Nucleus accumbens (tissue), 56 donors: ENCODE measurements around the gene PLRG1.

ENCODE experiments used
- DNase-seq, 56 donors: peaks; one replicate each; lab custom pipeline; 2025; lab: John Stamatoyannopoulos, UW

Gene PLRG1

DNA sequence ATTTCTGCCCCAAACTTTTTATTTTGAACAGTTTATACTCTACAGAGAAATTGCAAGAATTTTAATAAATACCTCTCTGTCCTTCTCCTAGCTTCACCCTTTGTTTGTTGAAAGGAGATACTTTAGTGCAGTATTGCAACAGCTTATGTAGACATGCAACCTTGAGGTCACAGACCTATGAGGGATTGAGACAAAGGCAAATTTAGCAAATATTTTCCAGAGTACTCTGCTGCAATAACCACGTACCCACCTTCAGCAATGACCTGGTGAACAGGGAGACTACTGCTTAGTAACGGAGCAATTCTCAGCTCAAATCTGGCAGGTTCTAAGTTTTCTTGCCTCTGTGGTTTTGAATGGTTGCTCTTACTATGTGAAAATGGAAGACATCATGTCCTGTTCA lies 27.1 kb upstream of the PLRG1 start:
- DNase-seq = no peak

DNA sequence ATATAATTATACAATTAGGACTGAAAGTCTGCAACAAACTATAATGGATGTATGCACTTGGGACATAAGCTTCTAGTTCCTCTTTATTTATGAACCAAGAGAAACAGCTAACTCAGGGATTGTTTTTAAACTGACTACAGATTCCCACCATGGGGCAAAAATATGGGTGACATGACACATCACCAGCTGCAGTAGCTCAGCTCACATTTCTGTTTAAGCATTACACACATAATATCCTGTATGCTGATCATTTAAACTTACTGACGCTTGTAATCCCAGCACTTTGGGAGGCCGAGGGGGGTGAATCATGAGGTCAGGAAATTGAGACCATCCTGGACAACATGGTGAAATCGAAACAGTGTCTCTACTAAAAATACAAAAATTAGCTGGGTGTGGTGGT lies 24.1 kb upstream of the PLRG1 start:
- no peak for DNase-seq

DNA sequence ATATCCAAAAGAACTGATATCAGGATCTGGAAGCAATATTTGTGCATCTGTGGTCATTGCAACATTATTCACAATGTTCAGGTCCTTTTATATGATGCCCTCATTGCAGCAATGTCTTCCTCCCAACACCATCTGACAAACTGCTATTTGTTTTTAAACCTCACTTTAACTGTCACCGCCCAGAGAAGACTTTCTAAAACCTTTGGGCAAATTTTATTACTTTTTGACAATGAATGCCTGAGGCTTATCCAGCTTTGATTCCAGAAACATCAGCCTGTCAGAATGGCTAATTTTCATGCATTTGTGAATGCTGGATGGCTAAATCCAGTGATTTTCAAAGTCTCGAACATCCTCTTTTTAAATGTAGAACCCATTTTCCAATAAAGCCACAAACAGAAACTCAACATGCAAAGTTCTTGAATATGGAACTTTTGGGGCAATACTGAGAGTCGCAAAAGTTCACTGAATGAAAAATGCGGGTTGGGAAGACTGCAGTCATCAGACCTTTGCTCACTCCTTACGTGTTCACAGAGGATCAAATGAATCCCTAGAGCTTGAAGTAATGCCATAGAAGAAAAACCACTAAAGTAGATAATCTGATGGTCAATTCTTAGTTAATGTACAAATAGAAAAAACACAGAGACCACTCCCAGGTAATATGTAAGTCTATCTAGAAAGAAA lies 23.1 kb upstream of the PLRG1 start:
- no peak for DNase-seq

DNA sequence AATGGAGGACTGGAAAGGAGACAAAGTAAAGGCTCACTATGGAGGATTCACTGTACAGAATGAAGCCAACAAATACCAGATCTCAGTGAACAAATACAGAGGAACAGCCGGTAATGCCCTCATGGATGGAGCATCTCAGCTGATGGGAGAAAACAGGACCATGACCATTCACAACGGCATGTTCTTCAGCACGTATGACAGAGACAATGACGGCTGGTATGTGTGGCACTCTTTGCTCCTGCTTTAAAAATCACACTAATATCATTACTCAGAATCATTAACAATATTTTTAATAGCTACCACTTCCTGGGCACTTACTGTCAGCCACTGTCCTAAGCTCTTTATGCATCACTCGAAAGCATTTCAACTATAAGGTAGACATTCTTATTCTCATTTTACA lies 19.4 kb upstream of the PLRG1 start:
- no peak for DNase-seq

DNA sequence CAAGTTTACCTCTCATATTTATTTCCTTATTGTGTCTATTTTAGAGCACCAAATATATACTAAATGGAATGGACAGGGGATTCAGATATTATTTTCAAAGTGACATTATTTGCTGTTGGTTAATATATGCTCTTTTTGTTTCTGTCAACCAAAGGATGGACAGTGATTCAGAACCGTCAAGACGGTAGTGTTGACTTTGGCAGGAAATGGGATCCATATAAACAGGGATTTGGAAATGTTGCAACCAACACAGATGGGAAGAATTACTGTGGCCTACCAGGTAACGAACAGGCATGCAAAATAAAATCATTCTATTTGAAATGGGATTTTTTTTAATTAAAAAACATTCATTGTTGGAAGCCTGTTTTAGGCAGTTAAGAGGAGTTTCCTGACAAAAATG lies 18.8 kb upstream of the PLRG1 start:
- DNase-seq = no peak

DNA sequence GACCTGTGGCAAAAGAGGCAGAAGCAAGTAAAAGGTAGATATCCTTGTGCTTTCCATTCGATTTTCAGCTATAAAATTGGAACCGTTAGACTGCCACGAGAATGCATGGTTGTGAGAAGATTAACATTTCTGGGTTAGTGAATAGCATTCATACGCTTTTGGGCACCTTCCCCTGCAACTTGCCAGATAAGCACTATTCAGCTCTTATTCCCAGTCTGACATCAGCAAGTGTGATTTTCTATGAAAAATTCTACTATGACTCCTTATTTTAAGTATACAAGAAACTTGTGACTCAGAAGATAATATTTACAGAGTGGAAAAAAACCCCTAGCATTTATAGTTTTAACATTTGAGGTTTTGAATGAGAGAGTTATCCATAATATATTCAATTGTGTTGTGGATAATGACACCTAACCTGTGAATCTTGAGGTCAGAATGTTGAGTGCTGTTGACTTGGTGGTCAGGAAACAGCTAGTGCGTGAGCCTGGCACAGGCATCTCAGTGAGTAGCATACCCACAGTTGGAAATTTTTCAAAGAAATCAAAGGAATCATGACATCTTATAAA lies 16.5 kb upstream of the PLRG1 start:
- no peak for DNase-seq

DNA sequence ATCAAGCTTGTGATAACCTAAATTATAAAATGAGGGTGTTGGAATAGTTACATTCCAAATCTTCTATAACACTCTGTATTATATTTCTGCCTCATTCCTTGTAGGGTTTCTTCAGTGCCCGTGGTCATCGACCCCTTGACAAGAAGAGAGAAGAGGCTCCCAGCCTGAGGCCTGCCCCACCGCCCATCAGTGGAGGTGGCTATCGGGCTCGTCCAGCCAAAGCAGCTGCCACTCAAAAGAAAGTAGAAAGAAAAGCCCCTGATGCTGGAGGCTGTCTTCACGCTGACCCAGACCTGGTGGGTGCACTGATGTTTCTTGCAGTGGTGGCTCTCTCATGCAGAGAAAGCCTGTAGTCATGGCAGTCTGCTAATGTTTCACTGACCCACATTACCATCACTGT lies 15.5 kb upstream of the PLRG1 start:
- no peak for DNase-seq

DNA sequence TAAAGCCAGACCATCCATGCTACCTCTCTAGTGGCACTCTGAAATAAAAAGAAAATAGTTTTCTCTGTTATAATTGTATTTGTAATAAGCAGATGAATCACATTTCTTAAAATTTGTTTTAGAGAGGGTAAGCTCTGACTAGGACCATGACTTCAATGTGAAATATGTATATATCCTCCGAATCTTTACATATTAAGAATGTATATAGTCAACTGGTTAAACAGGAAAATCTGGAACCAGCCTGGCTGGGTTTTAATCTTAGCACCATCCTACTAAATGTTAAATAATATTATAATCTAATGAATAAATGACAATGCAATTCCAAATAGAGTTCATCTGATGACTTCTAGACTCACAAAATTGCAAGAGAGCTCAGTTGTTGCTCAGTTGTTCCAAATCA lies 14.1 kb upstream of the PLRG1 start:
- no peak for DNase-seq

DNA sequence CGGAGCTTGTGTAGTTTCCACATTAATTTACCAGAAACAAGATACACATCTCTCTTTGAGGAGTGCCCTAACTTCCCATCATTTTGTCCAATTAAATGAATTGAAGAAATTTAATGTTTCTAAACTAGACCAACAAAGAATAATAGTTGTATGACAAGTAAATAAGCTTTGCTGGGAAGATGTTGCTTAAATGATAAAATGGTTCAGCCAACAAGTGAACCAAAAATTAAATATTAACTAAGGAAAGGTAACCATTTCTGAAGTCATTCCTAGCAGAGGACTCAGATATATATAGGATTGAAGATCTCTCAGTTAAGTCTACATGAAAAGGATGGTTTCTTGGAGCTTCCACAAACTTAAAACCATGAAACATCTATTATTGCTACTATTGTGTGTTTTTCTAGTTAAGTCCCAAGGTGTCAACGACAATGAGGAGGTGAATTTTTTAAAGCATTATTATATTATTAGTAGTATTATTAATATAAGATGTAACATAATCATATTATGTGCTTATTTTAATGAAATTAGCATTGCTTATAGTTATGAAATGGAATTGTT lies 12.6 kb upstream of the PLRG1 start, which contains the start of gene FGB:
TSS of gene FGB (plus strand) at position 315 of the 558 bp plus-strand sequence. CDS start at position 323, 8 bp downstream.
- DNase-seq = no peak

DNA sequence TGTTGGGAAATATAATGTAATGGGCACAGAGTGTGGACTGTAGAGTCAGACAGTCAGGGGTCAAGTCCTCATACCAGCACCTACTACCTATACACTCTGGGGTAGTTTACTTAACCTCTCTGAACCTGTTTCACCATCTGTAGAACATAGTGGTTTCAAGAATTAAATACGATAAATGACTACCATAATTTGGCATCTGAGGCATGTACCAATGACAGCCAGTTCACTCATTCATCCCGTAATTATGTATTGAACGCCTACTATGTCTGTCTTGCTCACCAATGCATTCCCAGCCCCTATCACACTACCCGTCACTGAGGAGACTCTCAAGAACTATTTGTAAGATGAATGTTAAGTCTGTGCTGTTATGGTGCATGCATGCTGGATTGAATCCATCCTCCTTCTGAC lies 10.6 kb upstream of the PLRG1 start:
- no peak for DNase-seq

DNA sequence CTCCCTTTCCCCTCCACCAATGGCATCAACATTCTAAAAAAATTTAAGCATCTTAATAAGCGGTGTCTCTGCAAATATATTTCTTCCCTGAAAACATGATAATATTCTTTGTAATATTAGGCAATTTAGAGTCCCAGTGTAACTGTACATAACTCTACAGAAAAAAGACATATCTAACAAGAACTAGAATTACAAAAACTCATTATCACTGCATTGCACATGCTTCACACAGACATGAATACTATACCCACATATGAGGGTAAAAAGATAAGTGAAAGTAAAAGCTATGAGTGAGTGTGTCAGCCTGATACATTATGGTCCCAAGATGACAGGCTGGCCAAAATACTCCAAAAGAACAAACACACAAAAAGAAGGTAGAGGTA lies 10.2 kb upstream of the PLRG1 start:
- DNase-seq = no peak

DNA sequence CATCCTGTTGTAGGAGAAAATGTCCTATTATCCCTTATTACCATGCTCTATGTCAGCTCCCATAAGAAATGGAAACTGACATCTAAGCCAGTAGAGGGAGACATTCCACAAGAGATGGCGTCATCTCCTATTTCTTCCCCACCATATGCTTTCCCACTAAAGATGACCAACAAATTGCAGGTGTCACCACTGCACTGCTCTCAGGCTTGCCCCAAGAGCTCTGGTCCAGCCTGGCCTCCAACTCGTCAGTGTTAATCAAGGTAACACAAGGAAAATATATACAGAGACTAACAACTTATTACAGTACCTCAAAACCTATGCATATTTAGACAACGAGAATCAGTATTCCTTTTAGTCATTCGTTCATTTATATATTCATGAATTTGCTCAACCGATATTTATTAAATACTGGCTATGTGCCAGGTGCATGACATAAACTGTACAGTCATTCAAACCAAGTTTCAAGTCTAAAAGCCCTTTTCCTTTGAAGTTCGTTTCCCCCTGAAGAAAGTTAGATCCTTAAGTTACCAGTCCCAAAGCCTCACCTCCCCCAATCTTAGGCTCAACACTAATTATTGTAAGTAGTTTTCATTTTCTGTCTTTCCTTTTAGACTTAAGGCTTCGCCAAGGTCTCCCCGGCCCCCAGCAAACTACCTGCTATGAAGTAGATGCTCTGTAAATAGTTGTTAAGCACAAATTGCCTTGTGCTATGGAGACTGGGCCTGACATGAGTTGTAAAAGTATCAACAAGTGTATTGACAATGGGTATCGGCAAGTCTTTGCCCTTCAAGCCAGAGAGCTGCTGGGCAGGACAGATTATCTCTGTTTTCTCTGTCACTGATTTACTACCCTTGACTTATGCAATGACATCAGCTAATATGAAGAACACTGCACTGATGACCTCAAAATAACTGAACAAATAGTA lies 9.6 kb upstream of the PLRG1 start:
- DNase-seq = peak in 3 of 56 donors; percentile 1 to 5 (median 2)

DNA sequence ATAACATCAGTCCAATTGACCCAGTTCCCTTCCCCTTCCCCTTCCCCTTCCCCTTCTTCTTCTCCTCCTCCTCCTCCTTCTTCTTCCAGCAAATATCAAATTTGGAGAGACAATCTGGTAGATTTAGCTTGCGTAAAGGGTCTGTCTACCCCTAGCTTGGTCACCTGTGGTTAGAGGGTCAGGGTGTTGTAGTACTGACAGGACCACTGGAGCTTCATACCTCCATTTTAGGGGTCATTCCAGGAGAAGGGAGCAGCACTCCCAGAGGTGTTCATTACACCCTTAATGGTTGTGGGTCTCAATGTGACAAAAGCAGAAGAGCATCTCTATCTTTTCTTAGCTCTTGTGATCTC lies 8.9 kb upstream of the PLRG1 start:
- no peak for DNase-seq

DNA sequence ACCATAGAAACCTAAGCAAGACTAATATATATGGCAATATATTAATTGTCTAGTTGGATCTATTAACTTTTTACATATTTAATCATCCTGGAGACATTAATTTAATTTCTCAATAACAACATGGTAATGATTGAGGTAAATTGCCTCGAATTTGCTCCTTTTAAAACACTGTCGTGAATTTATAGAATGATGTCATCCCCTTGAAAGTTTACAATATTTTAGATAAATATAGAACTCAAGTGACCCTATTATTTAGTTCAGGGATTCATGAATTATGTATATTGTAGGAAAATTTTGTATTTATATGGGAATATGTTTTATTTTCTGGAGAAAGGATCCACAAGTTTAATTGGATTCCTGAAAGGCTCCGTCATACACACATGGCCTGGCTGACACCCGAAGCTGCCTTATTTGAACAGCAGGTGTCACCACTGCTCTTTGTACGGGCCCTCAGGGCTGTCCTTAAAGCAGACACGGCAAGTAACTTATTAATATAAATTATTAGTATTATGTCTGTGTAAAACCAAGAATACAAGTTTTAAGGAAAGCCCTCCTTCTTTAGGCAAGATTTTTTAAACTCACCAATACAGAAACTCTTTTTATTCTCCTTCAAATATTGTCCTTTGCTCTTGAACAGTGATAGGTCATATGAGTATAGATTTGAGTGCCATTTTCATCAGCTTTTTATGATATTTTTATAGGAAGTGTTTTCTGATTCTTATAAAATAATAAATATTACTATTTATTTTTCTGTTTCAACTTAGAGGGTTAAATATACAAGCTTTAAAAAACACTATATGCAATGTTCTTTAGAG lies 1.9 kb upstream of the PLRG1 start:
- peak in 54 of 56 donors; percentile 1 to 84 (median 53) for DNase-seq

DNA sequence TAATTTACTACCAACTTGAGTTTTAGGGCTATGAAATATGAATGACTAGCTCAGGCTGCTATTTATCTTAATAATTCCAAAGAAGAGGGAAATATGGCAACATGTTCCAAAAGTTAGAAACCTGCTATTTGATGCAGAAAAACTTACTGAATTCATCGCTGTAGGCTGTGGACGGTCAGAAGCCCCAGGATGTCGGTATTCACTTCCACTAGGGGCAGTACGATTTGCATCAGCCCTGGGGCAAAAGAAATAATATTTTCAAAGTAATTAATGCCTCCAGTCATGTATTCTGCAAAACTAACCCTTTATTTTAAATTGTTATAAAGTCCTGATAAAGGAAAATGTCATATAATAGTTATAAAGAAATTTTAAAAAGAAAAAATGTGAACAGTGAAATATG lies 4.5 kb downstream of the PLRG1 start:
- DNase-seq = no peak

DNA sequence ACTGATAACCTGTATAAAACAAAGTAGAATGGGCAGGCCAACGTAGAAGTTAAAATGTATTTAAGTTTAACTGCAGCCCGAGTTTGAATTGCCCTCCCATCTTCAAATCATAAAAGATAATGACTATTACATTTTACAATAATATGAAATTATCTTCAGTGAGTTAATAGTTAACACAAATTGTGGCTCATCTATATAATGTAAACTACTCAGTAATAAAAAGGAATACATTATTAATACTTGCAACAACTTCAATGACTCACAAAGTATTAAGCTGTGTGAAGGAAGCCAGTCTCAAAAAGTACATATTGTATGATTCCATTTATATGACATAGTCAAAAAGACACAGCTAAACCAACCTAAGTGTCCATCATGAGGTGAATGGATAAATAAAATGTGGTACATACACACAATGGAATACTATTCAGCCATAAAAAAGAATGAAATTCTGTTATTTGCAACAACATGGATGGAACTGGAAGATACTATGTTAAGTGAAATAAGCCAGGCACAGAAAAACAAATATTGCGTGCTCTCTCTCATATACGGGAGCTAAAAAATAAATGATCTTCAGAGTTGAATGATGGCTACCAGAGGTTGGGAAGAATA lies 7.8 kb downstream of the PLRG1 start:
- DNase-seq = no peak

DNA sequence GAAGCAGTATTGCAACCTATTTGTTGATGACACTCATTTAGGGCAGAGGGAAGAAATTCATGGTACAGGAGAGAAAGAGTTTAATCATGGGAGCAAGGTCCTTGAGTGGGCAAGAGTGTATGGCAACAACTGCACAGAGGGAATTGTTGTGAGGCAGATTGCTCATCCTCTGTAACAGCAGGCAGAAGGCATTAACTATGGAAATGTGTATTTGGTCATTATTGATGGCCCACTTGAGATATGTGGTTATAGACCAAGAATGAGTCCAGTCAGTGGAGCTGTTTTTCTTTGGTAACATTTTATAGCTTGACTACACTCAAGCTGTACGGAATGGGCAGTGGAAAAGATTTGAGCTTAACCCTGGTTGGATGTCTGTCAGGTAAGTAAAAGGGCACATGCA lies 15.9 kb downstream of the PLRG1 start:
- no peak for DNase-seq

DNA sequence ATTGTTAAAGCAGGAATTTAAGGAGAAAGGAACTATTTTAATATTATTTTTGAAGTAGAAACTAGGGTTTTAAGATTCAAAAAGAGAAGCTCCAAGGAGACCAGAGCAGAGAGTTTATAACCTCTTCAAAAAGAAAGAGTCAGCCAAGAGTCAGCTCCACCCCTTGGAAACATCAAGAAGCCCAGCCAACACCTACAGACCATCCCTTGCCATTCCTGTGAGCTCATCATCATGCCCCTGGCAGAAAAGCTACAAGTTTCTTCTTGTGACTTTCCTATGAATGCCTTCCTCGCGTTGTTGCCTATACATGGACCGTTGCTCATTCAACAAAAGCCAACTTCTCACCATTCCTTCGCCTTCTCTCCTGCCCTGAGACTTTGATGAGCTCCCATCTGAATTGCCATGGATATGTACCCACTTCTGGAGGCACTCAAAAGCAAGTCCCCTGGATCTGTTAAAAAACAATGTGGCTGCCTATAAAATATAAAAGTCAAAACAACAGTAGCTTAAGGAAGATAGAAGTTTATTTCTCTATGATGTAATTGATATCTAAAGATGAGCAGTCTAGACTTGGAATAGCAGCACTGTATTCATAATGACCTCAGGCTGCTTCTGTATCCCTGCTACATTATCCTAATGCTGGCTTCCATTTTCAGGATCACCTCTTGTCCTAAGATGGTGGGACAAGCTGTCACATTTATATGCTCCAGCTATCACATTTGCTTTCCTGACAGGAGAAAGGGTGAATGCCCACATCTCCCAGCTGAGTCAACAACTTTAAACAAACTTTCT lies 20.3 kb downstream of the PLRG1 start:
- no peak for DNase-seq

DNA sequence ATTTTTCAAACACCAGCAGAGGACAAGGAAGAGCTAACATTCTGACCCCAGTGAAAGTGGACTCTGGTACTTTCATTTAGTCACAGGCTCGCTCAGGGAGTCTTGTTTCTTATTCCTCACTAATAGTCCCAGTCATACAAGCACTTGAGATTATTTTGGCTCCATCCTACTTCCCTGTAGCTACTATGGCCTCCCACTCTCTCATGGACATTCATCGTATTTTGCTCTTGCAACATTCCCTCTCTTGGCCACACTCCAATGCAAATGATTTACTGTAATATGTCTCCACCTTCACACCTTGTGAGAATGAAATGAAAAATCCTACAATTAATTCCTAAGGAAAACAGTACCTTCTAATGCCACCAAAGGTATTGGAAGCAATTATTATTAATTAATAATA lies 21.3 kb downstream of the PLRG1 start:
- no peak for DNase-seq
